ENCODE data around the gene BCORL1. TPM values are rescaled to one million over a fixed set of nuclear protein-coding genes. Genes with fewer than 3 reads are reported as not detected.

BCORL1 gene
- total RNA-seq, 1 donor from 2014 or later, result 24.0 TPM

- no peak for DNase-seq (ENCODE audit: extremely low spot score, unreplicated experiment)
- H3K9me3 Mint-ChIP-seq, result no peaks in the 10 kb centered on the region
- TF ChIP-seq, protein P1, sequence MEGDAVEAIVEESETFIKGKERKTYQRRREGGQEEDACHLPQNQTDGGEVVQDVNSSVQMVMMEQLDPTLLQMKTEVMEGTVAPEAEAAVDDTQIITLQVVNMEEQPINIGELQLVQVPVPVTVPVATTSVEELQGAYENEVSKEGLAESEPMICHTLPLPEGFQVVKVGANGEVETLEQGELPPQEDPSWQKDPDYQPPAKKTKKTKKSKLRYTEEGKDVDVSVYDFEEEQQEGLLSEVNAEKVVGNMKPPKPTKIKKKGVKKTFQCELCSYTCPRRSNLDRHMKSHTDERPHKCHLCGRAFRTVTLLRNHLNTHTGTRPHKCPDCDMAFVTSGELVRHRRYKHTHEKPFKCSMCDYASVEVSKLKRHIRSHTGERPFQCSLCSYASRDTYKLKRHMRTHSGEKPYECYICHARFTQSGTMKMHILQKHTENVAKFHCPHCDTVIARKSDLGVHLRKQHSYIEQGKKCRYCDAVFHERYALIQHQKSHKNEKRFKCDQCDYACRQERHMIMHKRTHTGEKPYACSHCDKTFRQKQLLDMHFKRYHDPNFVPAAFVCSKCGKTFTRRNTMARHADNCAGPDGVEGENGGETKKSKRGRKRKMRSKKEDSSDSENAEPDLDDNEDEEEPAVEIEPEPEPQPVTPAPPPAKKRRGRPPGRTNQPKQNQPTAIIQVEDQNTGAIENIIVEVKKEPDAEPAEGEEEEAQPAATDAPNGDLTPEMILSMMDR (conservative IDR thresholded peaks at IDR 0.05), result no peak
- peaks cover 7% of the 10 kb centered on the region for H3K4me1 Mint-ChIP-seq (ENCODE audit: unreplicated experiment)
- peaks cover 6% of the 10 kb centered on the region for H3K36me3 Mint-ChIP-seq
- H3K27me3 Mint-ChIP-seq, result peaks cover 4% of the 10 kb centered on the region
- H3K27ac Mint-ChIP-seq, result no peak overlapping the region
- no peak overlapping the region for H3K4me3 Mint-ChIP-seq
These were observed 122.8 kb downstream of the BCORL1 start for GRCh38 chrX:130105244-130105643.

DNA sequence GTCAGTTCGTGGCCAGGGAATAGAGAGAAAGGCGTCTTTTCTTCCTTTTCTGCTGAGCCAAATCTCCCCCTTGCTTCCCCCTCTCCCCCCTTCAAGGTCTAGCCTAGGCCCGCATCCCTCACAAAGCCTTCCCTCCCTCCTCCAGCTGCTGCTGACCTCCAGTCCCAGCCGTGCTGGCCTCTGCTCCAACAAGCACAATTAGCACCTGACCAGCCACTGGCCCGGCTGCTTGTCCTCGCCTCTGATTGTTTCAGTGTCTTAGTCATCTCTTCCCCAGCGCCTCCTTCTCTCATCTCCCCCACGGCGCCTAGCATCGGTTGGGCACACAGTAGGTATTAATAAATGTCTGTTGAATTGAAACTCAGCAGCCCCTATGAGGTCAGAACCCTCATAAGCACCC lies 123.6 kb downstream of the BCORL1 start:
- H3K4me3 Mint-ChIP-seq, result peak overlapping the region; percentile 55
- peak overlapping the region; percentile 77 for H3K27ac Mint-ChIP-seq
- peaks cover 4% of the 10 kb centered on the region for H3K27me3 Mint-ChIP-seq
- no peaks in the 10 kb centered on the region for H3K9me3 Mint-ChIP-seq
- TF ChIP-seq, protein P1 (conservative IDR thresholded peaks at IDR 0.05), result no peak
- H3K36me3 Mint-ChIP-seq, result peaks cover under 1% of the 10 kb centered on the region
- no peak for DNase-seq (ENCODE audit: extremely low spot score, unreplicated experiment)
- peaks cover 7% of the 10 kb centered on the region for H3K4me1 Mint-ChIP-seq (ENCODE audit: unreplicated experiment)

Other genes with a start within 250 kb of the BCORL1 start
- 1.2 and 6.8 TPM in 2 replicates for gene XPNPEP2, start 243.7 kb upstream of the BCORL1 start, total RNA-seq (ENCODE audit: low replicate concordance)
- gene SASH3, start 202.7 kb upstream of the BCORL1 start, total RNA-seq (ENCODE audit: low replicate concordance), result not detected in 2 replicates
- gene ZDHHC9, start 138.7 kb upstream of the BCORL1 start, total RNA-seq (ENCODE audit: low replicate concordance), result 35.3 and 56.6 TPM in 2 replicates
- 21.9 and 22.4 TPM in 2 replicates for gene UTP14A, start 76.5 kb upstream of the BCORL1 start, total RNA-seq (ENCODE audit: low replicate concordance)
- 7.8 and 20.6 TPM in 2 replicates for gene ELF4, start 127.9 kb downstream of the BCORL1 start, total RNA-seq (ENCODE audit: low replicate concordance)
- gene AIFM1, start 183.2 kb downstream of the BCORL1 start, total RNA-seq (ENCODE audit: low replicate concordance), result 48.5 and 51.9 TPM in 2 replicates
- gene RAB33A, start 189.3 kb downstream of the BCORL1 start, total RNA-seq (ENCODE audit: low replicate concordance), result 1.8 and 3.5 TPM in 2 replicates

All from type B pancreatic cell (in vitro differentiated cells).